HG02588 (cell line): ENCODE results near the gene OCIAD1.
A peak's percentile ranks its signal among the peaks of the same experiment; 100 is the strongest.
"Not testable (repeated sequence)": the region's sequence is repeated elsewhere in the genome, so short reads cannot be mapped to it uniquely, and the experiment has no call there.

Source experiments
- ATAC-seq: cut with Tn5 transposase; IDR thresholded peaks from one replicate; pipeline ENCODE4 v1.9.1; 2021; ENCODE audit warnings: mild to moderate bottlenecking, moderate library complexity; ENCODE audit not compliant: unreplicated experiment

Gene OCIAD1

DNA sequence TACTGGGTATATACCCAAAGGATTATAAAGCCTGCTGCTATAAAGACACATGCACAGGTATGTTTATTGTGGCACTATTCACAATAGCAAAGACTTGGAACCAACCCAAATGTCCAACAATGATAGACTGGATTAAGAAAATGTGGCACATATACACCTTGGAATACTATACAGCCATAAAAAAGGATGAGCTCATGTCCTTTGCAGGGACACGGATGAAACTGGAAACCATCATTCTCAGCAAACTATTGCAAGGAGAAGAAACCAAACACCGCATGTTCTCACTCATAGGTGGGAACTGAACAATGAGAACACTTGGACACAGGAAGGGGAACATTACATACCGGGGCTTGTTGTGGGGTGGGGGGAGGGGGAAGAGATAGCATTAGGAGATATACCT, 58.9 kb downstream of the OCIAD1 start:
- ATAC-seq = not testable (repeated sequence)

- no peak for ATAC-seq
Observed at GRCh38 chr4:48891028-48891619, 60.2 kb downstream of the OCIAD1 start.

GRCh38 chr4:48896845-48897244, 66.0 kb downstream of the OCIAD1 start:
- no peak for ATAC-seq

- no peak for ATAC-seq
Observed at GRCh38 chr4:48898733-48899431, 68.0 kb downstream of the OCIAD1 start.

GRCh38 chr4:48899432-48899749, 68.5 kb downstream of the OCIAD1 start:
- ATAC-seq = no peak

- no peak for ATAC-seq
Observed at GRCh38 chr4:48899950-48900349, 69.1 kb downstream of the OCIAD1 start.

DNA sequence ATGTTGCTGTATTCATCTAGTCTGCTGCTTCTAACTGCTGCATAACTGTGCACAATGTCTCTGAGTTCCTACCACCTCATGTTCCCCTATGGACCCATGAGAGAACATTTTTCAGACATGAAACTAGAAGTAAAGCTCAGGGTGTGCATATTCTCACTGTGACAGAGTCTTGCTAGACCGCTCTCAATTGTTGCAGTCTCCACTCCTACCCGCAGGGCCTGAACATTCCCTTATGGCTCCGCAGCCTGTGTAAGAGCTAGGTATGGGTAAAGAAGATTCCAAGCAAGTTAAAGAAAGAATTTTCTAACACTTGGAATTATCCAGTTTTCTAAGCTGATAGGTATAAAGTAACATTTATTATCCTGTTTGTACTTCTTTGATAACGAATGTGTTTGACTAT, 70.3 kb downstream of the OCIAD1 start:
- no peak for ATAC-seq

GRCh38 chr4:48902266-48902665, 71.4 kb downstream of the OCIAD1 start:
- ATAC-seq = no peak

DNA sequence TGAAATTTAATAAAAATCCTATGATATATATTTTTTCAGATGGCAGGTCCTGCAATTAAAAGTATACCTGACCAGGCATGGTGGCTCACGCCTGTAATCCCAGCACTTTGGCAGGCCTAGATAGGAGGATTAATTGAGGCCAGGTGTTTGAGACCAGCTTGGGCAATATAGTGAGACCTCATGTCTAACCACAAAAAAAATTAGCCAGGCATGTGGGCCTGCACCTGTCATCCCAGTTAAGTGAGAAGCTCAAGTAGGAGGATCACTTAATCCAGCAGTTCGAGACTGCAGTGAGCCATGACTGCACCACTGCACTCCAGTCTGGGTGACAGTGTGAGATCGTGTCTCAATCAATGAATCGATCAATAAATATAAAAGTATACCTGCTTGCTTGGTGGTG, 73.2 kb downstream of the OCIAD1 start:
- ATAC-seq = no peak

DNA sequence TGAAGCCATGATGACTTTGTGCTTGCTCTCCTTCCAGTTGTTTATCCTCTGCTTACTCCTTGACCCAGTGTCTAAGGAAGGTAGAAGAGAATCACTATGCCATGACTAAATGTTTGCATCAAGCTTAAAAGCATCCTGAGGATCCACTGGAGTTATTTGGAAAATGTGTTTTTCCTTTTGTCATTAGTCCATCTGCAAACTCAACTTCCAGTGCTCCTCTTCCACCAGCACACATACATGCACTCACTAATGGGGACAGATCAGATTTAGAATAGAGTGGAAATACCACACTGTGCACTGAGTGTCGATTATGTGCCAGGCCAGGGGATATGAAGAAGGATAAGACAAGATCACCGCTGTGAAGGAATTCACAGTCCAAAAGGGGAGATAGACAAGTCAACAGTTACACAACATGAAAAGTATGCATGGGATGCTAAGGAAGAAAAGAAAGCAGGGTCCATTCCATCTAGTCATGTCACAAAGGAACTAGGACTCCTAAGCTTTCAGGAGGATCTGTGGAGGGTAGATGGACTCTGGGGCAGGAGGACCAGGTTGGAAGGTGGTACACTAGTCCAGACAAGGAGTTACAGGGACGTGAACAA, 73.8 kb downstream of the OCIAD1 start:
- no peak for ATAC-seq

DNA sequence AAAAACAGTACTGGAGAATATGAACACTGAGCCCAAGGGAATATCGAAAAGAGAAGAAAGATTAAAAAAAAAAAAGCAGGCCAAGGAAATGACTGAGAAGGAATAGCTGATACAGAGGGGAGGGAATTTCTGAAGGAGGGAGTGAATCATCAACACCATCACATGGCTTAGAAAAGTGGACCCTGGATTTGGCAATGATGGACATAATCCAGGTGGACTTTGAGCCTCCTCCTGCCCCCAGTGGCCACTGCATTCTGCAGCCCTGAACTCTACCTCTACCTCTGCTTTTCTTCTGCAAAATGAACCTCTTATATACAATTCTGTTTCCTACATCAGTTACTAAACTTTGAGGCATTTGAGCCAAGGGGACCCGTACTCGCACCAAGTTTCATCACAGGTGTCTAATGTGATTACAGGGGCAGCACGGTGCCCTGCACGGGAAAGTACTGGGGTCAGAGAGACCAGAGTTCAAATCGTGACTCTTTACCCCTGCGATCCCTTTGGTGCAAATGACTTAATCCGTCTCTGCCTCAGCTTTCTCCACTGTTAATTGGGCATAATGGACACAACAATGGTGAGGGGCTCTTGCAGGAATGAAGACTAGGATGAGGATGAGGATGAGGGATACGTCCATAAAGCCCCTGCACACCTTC, 74.6 kb downstream of the OCIAD1 start:
- ATAC-seq = no peak

- peak; percentile 96 for ATAC-seq
Observed at GRCh38 chr4:48906206-48907173, 75.6 kb downstream of the OCIAD1 start, which contains the start of gene OCIAD2. TSS of gene OCIAD2 (minus strand) at chr4:48906774. CDS start at chr4:48904549, 2,225 bp downstream.

GRCh38 chr4:48907706-48908477, 77.0 kb downstream of the OCIAD1 start:
- ATAC-seq = no peak

- ATAC-seq = no peak
Observed at GRCh38 chr4:48908687-48909086, 77.8 kb downstream of the OCIAD1 start.

GRCh38 chr4:48909697-48910096, 78.8 kb downstream of the OCIAD1 start:
- ATAC-seq = no peak

DNA sequence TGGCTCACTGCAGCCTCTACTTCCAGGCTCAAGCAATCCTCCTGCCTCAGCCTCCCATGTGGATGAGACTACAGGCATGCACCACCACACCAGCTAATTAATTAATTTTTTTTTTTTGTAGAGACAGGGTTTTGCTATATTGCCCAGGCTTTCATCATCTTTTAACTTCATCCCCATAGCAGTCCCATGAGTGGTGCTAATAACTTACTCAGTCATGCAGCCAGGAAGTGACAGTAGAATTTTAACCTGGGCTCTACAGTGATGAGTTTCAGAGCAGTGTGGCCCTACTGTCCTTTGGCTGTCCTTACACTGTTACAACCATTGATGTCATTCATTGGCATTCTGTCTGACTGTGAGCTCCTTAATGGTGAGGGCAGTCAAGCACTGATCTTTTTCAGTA, 79.6 kb downstream of the OCIAD1 start:
- ATAC-seq = no peak
